ENCODE measurements around the gene MSH5. TPM values are rescaled to one million over a fixed set of nuclear protein-coding genes. Genes with fewer than 3 reads are reported as not detected.

The MSH5 gene
- total RNA-seq, 4 donors from 2014 or later, result 7.8 to 13.8 (median 11.4) TPM

GRCh38 chr6:31749301-31750036 is 9.7 kb downstream of the MSH5 start:
- TF ChIP-seq POLR2A (IDR thresholded peaks at IDR 0.05), result no peak
- WGBS, 2 donors, result 90 to 91% methylated on average over 8 of the region's 8 CpGs
- intact Hi-C loops (cut with DNase I; ENCODE audit: low total_unique reads), result no loop called here
- no peak for DNase-seq (ENCODE audit: low spot score in 2 of 2)
- no peak overlapping the region for H3K4me3 ChIP-seq (ENCODE audit: low read depth, poor library complexity, severe bottlenecking)

GRCh38 chr6:31750411-31751022 is 10.7 kb downstream of the MSH5 start:
- DNase-seq (ENCODE audit: low spot score in 2 of 2), result no peak
- WGBS, 2 donors, result 84 to 90% methylated on average over 7 of the region's 7 CpGs
- TF ChIP-seq POLR2A (IDR thresholded peaks at IDR 0.05) (no peak), CTCF (IDR thresholded peaks at IDR 0.05) (no peak)
- H3K4me3 ChIP-seq (ENCODE audit: low read depth, poor library complexity, severe bottlenecking), result no peak overlapping the region
- intact Hi-C loops (cut with DNase I; ENCODE audit: low total_unique reads), result no loop called here

- H3K4me3 ChIP-seq (ENCODE audit: low read depth, poor library complexity, severe bottlenecking), result no peak overlapping the region
- no peak for DNase-seq (ENCODE audit: low spot score in 2 of 2)
- WGBS, 2 donors, result 73 to 78% methylated on average over 8 of the region's 8 CpGs
- intact Hi-C loops (cut with DNase I; ENCODE audit: low total_unique reads), result no loop called here
- TF ChIP-seq CTCF (IDR thresholded peaks at IDR 0.05) (no peak), POLR2A (IDR thresholded peaks at IDR 0.05) (no peak)
Measured at GRCh38 chr6:31752739-31753319, 13.0 kb downstream of the MSH5 start.

- intact Hi-C loops (cut with DNase I; ENCODE audit: low total_unique reads), result no loop called here
- WGBS, 2 donors, result 92 to 96% methylated on average over 2 of the region's 2 CpGs
- DNase-seq (ENCODE audit: low spot score in 2 of 2), result no peak
- TF ChIP-seq CTCF (IDR thresholded peaks at IDR 0.05) (no peak), POLR2A (IDR thresholded peaks at IDR 0.05) (no peak)
- H3K4me3 ChIP-seq (ENCODE audit: low read depth, poor library complexity, severe bottlenecking), result no peak overlapping the region
Measured at GRCh38 chr6:31758281-31758680, 18.5 kb downstream of the MSH5 start.

- H3K4me3 ChIP-seq (ENCODE audit: low read depth, poor library complexity, severe bottlenecking), result no peak overlapping the region
- no peak for DNase-seq (ENCODE audit: low spot score in 2 of 2)
- 89 to 92% methylated on average over 5 of the region's 5 CpGs for WGBS, 2 donors
- intact Hi-C loops (cut with DNase I; ENCODE audit: low total_unique reads), result no loop called here
- TF ChIP-seq POLR2A (IDR thresholded peaks at IDR 0.05) (no peak), CTCF (IDR thresholded peaks at IDR 0.05) (no peak)
Measured at GRCh38 chr6:31760790-31761189, 21.0 kb downstream of the MSH5 start.

DNA sequence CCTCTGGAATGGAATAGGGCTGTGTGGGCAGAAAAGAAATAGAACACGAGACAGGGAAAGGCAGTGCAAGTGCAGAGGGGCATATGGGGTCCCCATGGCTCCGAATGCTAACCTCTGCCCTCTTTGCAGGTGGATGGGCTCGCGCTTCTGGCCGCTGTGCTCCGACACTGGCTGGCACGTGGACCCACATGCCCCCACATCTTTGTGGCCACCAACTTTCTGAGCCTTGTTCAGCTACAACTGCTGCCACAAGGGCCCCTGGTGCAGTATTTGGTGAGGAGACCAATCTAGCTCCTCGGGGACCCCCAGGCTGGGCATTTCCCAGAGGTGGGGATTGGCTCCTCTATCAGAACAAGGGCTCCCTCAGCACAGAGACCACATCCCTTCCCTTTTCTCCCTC is 21.5 kb downstream of the MSH5 start:
- intact Hi-C loops (cut with DNase I; ENCODE audit: low total_unique reads), result no loop called here
- no peak for DNase-seq (ENCODE audit: low spot score in 2 of 2)
- no peak for TF ChIP-seq POLR2A (IDR thresholded peaks at IDR 0.05)
- no peak for TF ChIP-seq CTCF (IDR thresholded peaks at IDR 0.05)
- H3K4me3 ChIP-seq (ENCODE audit: low read depth, poor library complexity, severe bottlenecking), result no peak overlapping the region
- WGBS, 2 donors, result 95 to 97% methylated on average over 8 of the region's 8 CpGs
